SK-N-SH (cell line): ENCODE results near the gene ACTN3. TPM values are rescaled to one million over a fixed set of nuclear protein-coding genes. Genes with fewer than 3 reads are reported as not detected.

ENCODE experiments used
- CTCF ChIA-PET: fragments of 300-600, 350-600 bp; formaldehyde crosslinking; extraction: SDS; loops from one replicate; lab custom pipeline; 2021; lab: Yijun Ruan, JAX
- POLR2A ChIA-PET: fragments of 350-600 bp; sonication (Branson Sonifier 250); formaldehyde crosslinking; extraction: SDS; loops from one replicate; lab custom pipeline; 2020; ENCODE audit warnings: antibody characterized with exemption, inconsistent platforms; lab: Yijun Ruan, JAX
- DNase-seq: peaks from one replicate; pipeline ENCODE4 v3.0.0; 2012
- H2AFZ ChIP-seq: fragments of 200-600 bp; sonication (generic); 2 replicates; pipeline ENCODE4 v1.8.1; 2016; ENCODE audit warnings: antibody characterized with exemption, mild to moderate bottlenecking, low read depth
- H3F3A ChIP-seq: fragments of 200-600 bp; sonication (generic); replicated peaks from 2 replicates; pipeline ENCODE3; 2016; ENCODE audit warnings: antibody characterized with exemption, mild to moderate bottlenecking; ENCODE audit not compliant: insufficient read depth
- H3K27ac ChIP-seq, 2 experiments: fragments of 200-500 bp in 1 of 2; fragments of 200-600 bp in 1 of 2; sonication (Bioruptor generic) in 1 of 2; sonication (generic), shearing (Covaris generic) in 1 of 2; 2 replicates each; pipeline versions ENCODE4 v1.5.1 to v1.6.1; 2014 to 2016; ENCODE audit warnings: low read depth in 2 of 2, inconsistent platforms in 1 of 2, low read length in 1 of 2, mild to moderate bottlenecking in 1 of 2, mixed read lengths in 1 of 2
- H3K27me3 ChIP-seq: fragments of 200-600 bp; sonication (generic), shearing (Covaris generic); 2 replicates; pipeline ENCODE4 v1.6.1; 2016; ENCODE audit warnings: mixed run types; ENCODE audit not compliant: insufficient read depth
- H3K36me3 ChIP-seq, 2 experiments: fragments of 200-500 bp in 1 of 2; fragments of 200-600 bp in 1 of 2; sonication (Bioruptor generic) in 1 of 2; sonication (generic) in 1 of 2; replicated peaks in 1 of 2; 2 replicates each; pipeline versions ENCODE3 to v1.5.1; 2014 to 2016; ENCODE audit warnings: low read length in 1 of 2, mild to moderate bottlenecking in 1 of 2; ENCODE audit not compliant: insufficient read depth in 2 of 2, control insufficient read depth in 1 of 2
- H3K4me1 ChIP-seq, 2 experiments: fragments of 200-500 bp in 1 of 2; fragments of 200-600 bp in 1 of 2; sonication (Bioruptor generic) in 1 of 2; sonication (generic), shearing (Covaris generic) in 1 of 2; 2 replicates each; pipeline versions ENCODE4 v1.5.1 to v1.6.1; 2014 to 2016; ENCODE audit warnings: low read depth in 1 of 2, low read length in 1 of 2, mixed run types in 1 of 2; ENCODE audit not compliant: insufficient read depth in 2 of 2, control insufficient read depth in 1 of 2
- H3K4me2 ChIP-seq: fragments of 200-600 bp; sonication (generic), shearing (Covaris generic); 2 replicates; pipeline ENCODE4 v1.6.1; 2017; ENCODE audit warnings: mixed run types
- H3K4me3 ChIP-seq, 2 experiments: fragments of 200-500 bp in 1 of 2; fragments of 200-600 bp in 1 of 2; sonication (Bioruptor generic) in 1 of 2; sonication (generic), shearing (Covaris generic) in 1 of 2; 2 replicates each; pipeline versions ENCODE4 v1.5.1 to v1.8.1; 2014 to 2016; ENCODE audit warnings: low read depth in 2 of 2, inconsistent platforms in 1 of 2, low read length in 1 of 2, mild to moderate bottlenecking in 1 of 2, mixed read lengths in 1 of 2, moderate library complexity in 1 of 2
- H3K79me2 ChIP-seq: fragments of 200-600 bp; sonication (generic); 2 replicates; pipeline ENCODE4 v1.8.1; 2017; ENCODE audit warnings: mild to moderate bottlenecking; ENCODE audit not compliant: insufficient read depth
- H3K9ac ChIP-seq: fragments of 200-600 bp; sonication (generic); 2 replicates; pipeline ENCODE4 v1.6.1; 2017; ENCODE audit warnings: mixed run types
- H3K9me2 ChIP-seq: fragments of 200-600 bp; sonication (generic); 2 replicates; pipeline ENCODE4 v1.6.1; 2017; ENCODE audit warnings: mixed run types
- H3K9me3 ChIP-seq: fragments of 200-600 bp; sonication (generic); 2 replicates; pipeline ENCODE4 v1.6.1; 2017; ENCODE audit warnings: mixed run types, mild to moderate bottlenecking, moderate library complexity
- H4K20me1 ChIP-seq: fragments of 200-600 bp; sonication (generic); 2 replicates; pipeline ENCODE4 v1.6.1; 2017; ENCODE audit warnings: mild to moderate bottlenecking, mixed run types; ENCODE audit not compliant: insufficient read depth
- CHD2 ChIP-seq: fragments of 150-350 bp; IDR thresholded peaks from 2 replicates; pipeline ENCODE4 v1.6.1; 2018; ENCODE audit warnings: low read length; ENCODE audit not compliant: partially characterized antibody
- EP300 ChIP-seq, 2 experiments: IDR thresholded peaks; 2 replicates each; pipeline versions ENCODE4 v1.4.0 to v1.6.1; 2012; ENCODE audit warnings: borderline replicate concordance in 1 of 2, low read depth in 1 of 2, low read length in 1 of 2
- EZH2phosphoT487 ChIP-seq: fragments of 200-600 bp; sonication (generic); IDR thresholded peaks from 2 replicates; pipeline ENCODE4 v1.6.1; 2017; ENCODE audit warnings: low read depth, mixed run types, mild to moderate bottlenecking, antibody characterized with exemption, moderate library complexity, borderline replicate concordance
- MEF2A ChIP-seq: IDR thresholded peaks from 2 replicates; pipeline ENCODE4 v1.4.0; 2012; ENCODE audit warnings: low read depth, borderline replicate concordance
- NFIC ChIP-seq: IDR thresholded peaks from 2 replicates; pipeline ENCODE4 v1.4.0; 2012; ENCODE audit warnings: borderline replicate concordance
- POLR2AphosphoS5 ChIP-seq: IDR thresholded peaks from 2 replicates; pipeline ENCODE4 v1.6.1; 2012; ENCODE audit warnings: low read depth, low read length
- RCOR1 ChIP-seq: fragments of 150-350 bp; IDR thresholded peaks from 2 replicates; pipeline ENCODE4 v1.6.1; 2017; ENCODE audit warnings: antibody characterized with exemption, low read length
- TEAD4 ChIP-seq: IDR thresholded peaks from 2 replicates; pipeline ENCODE4 v1.4.0; 2012; ENCODE audit warnings: mild to moderate bottlenecking, borderline replicate concordance; ENCODE audit not compliant: insufficient read depth
- WGBS: methylation state at CpG from one replicate; pipeline ENCODE4 v1.1.6; 2017; ENCODE audit warnings: low lambda C conversion rate; 5-methylcytosine and 5-hydroxymethylcytosine counted together
- polyA plus RNA-seq, 3 experiments: library from polyadenylated mRNA; depleted of rRNA; stranded (reverse); fragments of >200 nt; gene quantifications; 2 replicates each; pipeline ENCODE4 v1.2.3, GENCODE V29; 2012
- TF ChIP-seq, protein P1 (sequence below): fragments of 150-350 bp; IDR thresholded peaks from 2 replicates; pipeline ENCODE4 v1.6.1; 2017; ENCODE audit warnings: antibody characterized with exemption, low read length, low read depth, borderline replicate concordance
- TF ChIP-seq, protein P2 (sequence below): IDR thresholded peaks from 2 replicates; pipeline ENCODE4 v1.4.0; 2012; ENCODE audit warnings: low read depth, borderline replicate concordance
- TF ChIP-seq, protein P3 (sequence below): IDR thresholded peaks from 2 replicates; pipeline ENCODE4 v1.4.0; 2012; ENCODE audit warnings: low read depth, borderline replicate concordance
- TF ChIP-seq, protein P4 (sequence below): IDR thresholded peaks from 2 replicates; pipeline ENCODE4 v1.6.1; 2012; ENCODE audit warnings: mild to moderate bottlenecking, low read depth, low read length, moderate library complexity
- TF ChIP-seq, protein P5 (sequence below): fragments of 150-350 bp; IDR thresholded peaks from 2 replicates; pipeline ENCODE4 v1.6.1; 2016; ENCODE audit warnings: mild to moderate bottlenecking, low read depth, low read length
- TF ChIP-seq, protein P6 (sequence below): fragments of 200-600 bp; sonication (generic); IDR thresholded peaks from 2 replicates; pipeline ENCODE4 v1.6.1; 2017; ENCODE audit warnings: antibody characterized with exemption, mild to moderate bottlenecking, moderate library complexity

The ACTN3 gene
- polyA plus RNA-seq, 1 of the 3 experiments (the other 2 are of a cell fraction), result 0.02 TPM

DNA sequence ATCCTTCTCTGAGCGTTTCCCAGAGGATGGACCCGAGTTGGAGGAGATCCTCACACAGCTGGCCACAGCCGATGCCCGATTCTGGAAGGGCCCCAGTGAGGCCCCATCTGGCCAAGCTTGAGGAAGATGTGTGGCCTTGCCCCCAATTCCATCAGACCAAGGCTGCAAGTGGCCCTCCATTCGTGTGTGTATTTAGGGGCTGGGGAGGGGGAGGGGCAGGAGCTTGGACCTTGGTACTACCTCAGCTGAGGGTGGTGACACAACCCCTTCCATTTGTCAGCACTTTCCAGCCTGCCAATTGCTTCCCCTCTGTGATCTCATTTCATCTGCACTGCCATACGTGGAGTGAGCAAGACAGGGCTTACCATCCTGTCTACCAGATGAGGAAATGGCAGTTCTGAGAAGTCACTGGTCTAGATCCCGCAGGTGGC, 37.6 kb upstream of the ACTN3 start:
- no peak overlapping the region for H3K4me3 ChIP-seq
- 81% methylated on average over 6 of the region's 7 CpGs for WGBS
- H3K27me3 ChIP-seq, result no peaks in the 10 kb centered on the region
- no peaks in the 10 kb centered on the region for H4K20me1 ChIP-seq
- no peak overlapping the region for H3K4me2 ChIP-seq
- no peaks in the 10 kb centered on the region for H3K9me3 ChIP-seq
- CTCF ChIA-PET, result interaction anchor here (1.1 to 1.8 kb wide), 3 partner anchors 30 to 170 kb away, joined by 3 to 6 read pairs (median 4); partner anchors contain the start of gene DPP3
- peaks cover 5 to 7% of the 10 kb centered on the region in 2 experiments for H3K36me3 ChIP-seq
- TF ChIP-seq EP300 (IDR thresholded peaks at IDR 0.05; ENCODE audit: borderline replicate concordance in 1 of 2, low read depth in 1 of 2, low read length in 1 of 2), result no peak
- no peak for TF ChIP-seq RCOR1
- TF ChIP-seq, protein P1, sequence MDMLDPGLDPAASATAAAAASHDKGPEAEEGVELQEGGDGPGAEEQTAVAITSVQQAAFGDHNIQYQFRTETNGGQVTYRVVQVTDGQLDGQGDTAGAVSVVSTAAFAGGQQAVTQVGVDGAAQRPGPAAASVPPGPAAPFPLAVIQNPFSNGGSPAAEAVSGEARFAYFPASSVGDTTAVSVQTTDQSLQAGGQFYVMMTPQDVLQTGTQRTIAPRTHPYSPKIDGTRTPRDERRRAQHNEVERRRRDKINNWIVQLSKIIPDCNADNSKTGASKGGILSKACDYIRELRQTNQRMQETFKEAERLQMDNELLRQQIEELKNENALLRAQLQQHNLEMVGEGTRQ, result no peak
- no peak for TF ChIP-seq EZH2phosphoT487
- no peak for TF ChIP-seq NFIC
- no peak for TF ChIP-seq TEAD4
- TF ChIP-seq CHD2, result no peak
- TF ChIP-seq, protein P2, sequence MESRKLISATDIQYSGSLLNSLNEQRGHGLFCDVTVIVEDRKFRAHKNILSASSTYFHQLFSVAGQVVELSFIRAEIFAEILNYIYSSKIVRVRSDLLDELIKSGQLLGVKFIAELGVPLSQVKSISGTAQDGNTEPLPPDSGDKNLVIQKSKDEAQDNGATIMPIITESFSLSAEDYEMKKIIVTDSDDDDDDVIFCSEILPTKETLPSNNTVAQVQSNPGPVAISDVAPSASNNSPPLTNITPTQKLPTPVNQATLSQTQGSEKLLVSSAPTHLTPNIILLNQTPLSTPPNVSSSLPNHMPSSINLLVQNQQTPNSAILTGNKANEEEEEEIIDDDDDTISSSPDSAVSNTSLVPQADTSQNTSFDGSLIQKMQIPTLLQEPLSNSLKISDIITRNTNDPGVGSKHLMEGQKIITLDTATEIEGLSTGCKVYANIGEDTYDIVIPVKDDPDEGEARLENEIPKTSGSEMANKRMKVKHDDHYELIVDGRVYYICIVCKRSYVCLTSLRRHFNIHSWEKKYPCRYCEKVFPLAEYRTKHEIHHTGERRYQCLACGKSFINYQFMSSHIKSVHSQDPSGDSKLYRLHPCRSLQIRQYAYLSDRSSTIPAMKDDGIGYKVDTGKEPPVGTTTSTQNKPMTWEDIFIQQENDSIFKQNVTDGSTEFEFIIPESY, result no peak
- TF ChIP-seq, protein P3, sequence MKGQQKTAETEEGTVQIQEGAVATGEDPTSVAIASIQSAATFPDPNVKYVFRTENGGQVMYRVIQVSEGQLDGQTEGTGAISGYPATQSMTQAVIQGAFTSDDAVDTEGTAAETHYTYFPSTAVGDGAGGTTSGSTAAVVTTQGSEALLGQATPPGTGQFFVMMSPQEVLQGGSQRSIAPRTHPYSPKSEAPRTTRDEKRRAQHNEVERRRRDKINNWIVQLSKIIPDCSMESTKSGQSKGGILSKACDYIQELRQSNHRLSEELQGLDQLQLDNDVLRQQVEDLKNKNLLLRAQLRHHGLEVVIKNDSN, result no peak
- TF ChIP-seq, protein P4, sequence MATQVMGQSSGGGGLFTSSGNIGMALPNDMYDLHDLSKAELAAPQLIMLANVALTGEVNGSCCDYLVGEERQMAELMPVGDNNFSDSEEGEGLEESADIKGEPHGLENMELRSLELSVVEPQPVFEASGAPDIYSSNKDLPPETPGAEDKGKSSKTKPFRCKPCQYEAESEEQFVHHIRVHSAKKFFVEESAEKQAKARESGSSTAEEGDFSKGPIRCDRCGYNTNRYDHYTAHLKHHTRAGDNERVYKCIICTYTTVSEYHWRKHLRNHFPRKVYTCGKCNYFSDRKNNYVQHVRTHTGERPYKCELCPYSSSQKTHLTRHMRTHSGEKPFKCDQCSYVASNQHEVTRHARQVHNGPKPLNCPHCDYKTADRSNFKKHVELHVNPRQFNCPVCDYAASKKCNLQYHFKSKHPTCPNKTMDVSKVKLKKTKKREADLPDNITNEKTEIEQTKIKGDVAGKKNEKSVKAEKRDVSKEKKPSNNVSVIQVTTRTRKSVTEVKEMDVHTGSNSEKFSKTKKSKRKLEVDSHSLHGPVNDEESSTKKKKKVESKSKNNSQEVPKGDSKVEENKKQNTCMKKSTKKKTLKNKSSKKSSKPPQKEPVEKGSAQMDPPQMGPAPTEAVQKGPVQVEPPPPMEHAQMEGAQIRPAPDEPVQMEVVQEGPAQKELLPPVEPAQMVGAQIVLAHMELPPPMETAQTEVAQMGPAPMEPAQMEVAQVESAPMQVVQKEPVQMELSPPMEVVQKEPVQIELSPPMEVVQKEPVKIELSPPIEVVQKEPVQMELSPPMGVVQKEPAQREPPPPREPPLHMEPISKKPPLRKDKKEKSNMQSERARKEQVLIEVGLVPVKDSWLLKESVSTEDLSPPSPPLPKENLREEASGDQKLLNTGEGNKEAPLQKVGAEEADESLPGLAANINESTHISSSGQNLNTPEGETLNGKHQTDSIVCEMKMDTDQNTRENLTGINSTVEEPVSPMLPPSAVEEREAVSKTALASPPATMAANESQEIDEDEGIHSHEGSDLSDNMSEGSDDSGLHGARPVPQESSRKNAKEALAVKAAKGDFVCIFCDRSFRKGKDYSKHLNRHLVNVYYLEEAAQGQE, result no peak
- TF ChIP-seq MEF2A, result no peak
- TF ChIP-seq, protein P5, sequence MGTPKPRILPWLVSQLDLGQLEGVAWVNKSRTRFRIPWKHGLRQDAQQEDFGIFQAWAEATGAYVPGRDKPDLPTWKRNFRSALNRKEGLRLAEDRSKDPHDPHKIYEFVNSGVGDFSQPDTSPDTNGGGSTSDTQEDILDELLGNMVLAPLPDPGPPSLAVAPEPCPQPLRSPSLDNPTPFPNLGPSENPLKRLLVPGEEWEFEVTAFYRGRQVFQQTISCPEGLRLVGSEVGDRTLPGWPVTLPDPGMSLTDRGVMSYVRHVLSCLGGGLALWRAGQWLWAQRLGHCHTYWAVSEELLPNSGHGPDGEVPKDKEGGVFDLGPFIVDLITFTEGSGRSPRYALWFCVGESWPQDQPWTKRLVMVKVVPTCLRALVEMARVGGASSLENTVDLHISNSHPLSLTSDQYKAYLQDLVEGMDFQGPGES, result no peak
- TF ChIP-seq, protein P6, sequence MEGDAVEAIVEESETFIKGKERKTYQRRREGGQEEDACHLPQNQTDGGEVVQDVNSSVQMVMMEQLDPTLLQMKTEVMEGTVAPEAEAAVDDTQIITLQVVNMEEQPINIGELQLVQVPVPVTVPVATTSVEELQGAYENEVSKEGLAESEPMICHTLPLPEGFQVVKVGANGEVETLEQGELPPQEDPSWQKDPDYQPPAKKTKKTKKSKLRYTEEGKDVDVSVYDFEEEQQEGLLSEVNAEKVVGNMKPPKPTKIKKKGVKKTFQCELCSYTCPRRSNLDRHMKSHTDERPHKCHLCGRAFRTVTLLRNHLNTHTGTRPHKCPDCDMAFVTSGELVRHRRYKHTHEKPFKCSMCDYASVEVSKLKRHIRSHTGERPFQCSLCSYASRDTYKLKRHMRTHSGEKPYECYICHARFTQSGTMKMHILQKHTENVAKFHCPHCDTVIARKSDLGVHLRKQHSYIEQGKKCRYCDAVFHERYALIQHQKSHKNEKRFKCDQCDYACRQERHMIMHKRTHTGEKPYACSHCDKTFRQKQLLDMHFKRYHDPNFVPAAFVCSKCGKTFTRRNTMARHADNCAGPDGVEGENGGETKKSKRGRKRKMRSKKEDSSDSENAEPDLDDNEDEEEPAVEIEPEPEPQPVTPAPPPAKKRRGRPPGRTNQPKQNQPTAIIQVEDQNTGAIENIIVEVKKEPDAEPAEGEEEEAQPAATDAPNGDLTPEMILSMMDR, result no peak
- TF ChIP-seq POLR2AphosphoS5, result no peak
- no peak overlapping the region for H3K9ac ChIP-seq
- peaks cover 5 to 10% of the 10 kb centered on the region in 2 experiments; a peak in 2 of 4 replicates for H3K4me1 ChIP-seq
- POLR2A ChIA-PET, result no interaction called here
- no peak overlapping the region for H3K27ac ChIP-seq
- peaks cover 4% of the 10 kb centered on the region for H3F3A ChIP-seq
- H2AFZ ChIP-seq, result no peak overlapping the region
- peaks cover 18% of the 10 kb centered on the region for H3K79me2 ChIP-seq
- H3K9me2 ChIP-seq, result no peaks in the 10 kb centered on the region
- DNase-seq, result no peak
